H1 (cell line): ENCODE data around the gene RHOBTB1. TPM values are rescaled to one million over a fixed set of nuclear protein-coding genes. Genes with fewer than 3 reads are reported as not detected.

Experiments
- CTCF ChIA-PET: fragments of 300-600 bp; sonication (Branson Sonifier 250); formaldehyde crosslinking; loops from one replicate; lab custom pipeline; 2021; ENCODE audit not compliant: partially characterized antibody; lab: Charles Lee
- POLR2A ChIA-PET: fragments of 300-600 bp; sonication (Branson Sonifier 250); formaldehyde crosslinking; loops from one replicate; lab custom pipeline; 2021; ENCODE audit warnings: inconsistent platforms; ENCODE audit not compliant: partially characterized antibody; lab: Charles Lee
- DNase-seq, 2 experiments: peaks; one replicate each; pipeline versions ENCODE4 v3.0.0 to v3.0.0-alpha.2; 2010 to 2022; ENCODE audit warnings: low spot score in 2 of 2, low read depth in 1 of 2, mixed read lengths in 1 of 2
- FAIRE-seq: peaks from 2 replicates; lab custom pipeline; 2011; peaks lifted over from hg19 to GRCh38; lab: Jason Lieb, UNC
- H2AFZ ChIP-seq: 2 replicates; pipeline ENCODE4 v1.8.1; 2012; ENCODE audit warnings: low read length, inconsistent platforms
- H2AK5ac ChIP-seq: 2 replicates; pipeline ENCODE4 v1.6.1; 2013; ENCODE audit warnings: low read depth, low read length
- H2BK120ac ChIP-seq: replicated peaks from 2 replicates; pipeline ENCODE3; 2013; ENCODE audit warnings: low read depth, low read length, inconsistent platforms
- H2BK12ac ChIP-seq: 2 replicates; pipeline ENCODE4 v1.6.1; 2013; ENCODE audit warnings: low read depth, low read length
- H2BK15ac ChIP-seq: 2 replicates; pipeline ENCODE4 v1.6.1; 2013; ENCODE audit warnings: low read length
- H2BK20ac ChIP-seq: 2 replicates; pipeline ENCODE4 v1.6.1; 2013; ENCODE audit warnings: low read length
- H2BK5ac ChIP-seq: 2 replicates; pipeline ENCODE4 v1.6.1; 2013; ENCODE audit warnings: low read depth, low read length
- H3K14ac ChIP-seq: 2 replicates; pipeline ENCODE4 v1.6.1; 2013; ENCODE audit warnings: inconsistent platforms; ENCODE audit not compliant: insufficient read length
- H3K18ac ChIP-seq: 2 replicates; pipeline ENCODE4 v1.6.1; 2013; ENCODE audit warnings: low read length; ENCODE audit errors: extremely low read depth
- H3K23ac ChIP-seq: 2 replicates; pipeline ENCODE4 v1.6.1; 2013; ENCODE audit warnings: inconsistent platforms; ENCODE audit not compliant: insufficient read length
- H3K23me2 ChIP-seq: 2 replicates; pipeline ENCODE4 v1.6.1; 2013; ENCODE audit warnings: low read depth, low read length
- H3K27ac ChIP-seq: 2 replicates; pipeline ENCODE4 v1.6.1; 2011; ENCODE audit warnings: low read depth, low read length, inconsistent platforms
- H3K27me3 ChIP-seq, 4 experiments: replicated peaks in 1 of 4; 1 replicate in 1 of 4; 2 replicates in 3 of 4; pipeline versions ENCODE4 v1.6.1 to v1.8.1; 2011 to 2013; ENCODE audit warnings: low read length in 3 of 4, mild to moderate bottlenecking in 3 of 4, inconsistent platforms in 2 of 4, mixed read lengths in 2 of 4, moderate library complexity in 1 of 4; ENCODE audit not compliant: control insufficient read depth in 3 of 4, insufficient read depth in 3 of 4; ENCODE audit errors: extremely low read depth in 1 of 4
- H3K36me3 ChIP-seq, 4 experiments: 2 replicates each; pipeline versions ENCODE4 v1.6.1 to v1.8.1; 2011 to 2013; ENCODE audit warnings: mild to moderate bottlenecking in 4 of 4, low read length in 3 of 4, moderate library complexity in 2 of 4, control low read depth in 1 of 4, inconsistent platforms in 1 of 4; ENCODE audit not compliant: insufficient read depth in 4 of 4, control insufficient read depth in 2 of 4
- H3K4ac ChIP-seq: replicated peaks from 2 replicates; pipeline ENCODE3; 2013; ENCODE audit warnings: low read length, low read depth, mixed read lengths, inconsistent platforms; ENCODE audit not compliant: insufficient read length
- H3K4me1 ChIP-seq, 4 experiments: replicated peaks in 1 of 4; 1 replicate in 1 of 4; 2 replicates in 3 of 4; pipeline versions ENCODE4 v1.6.1 to v1.8.1; 2011 to 2013; ENCODE audit warnings: low read length in 3 of 4, inconsistent platforms in 2 of 4, mixed read lengths in 1 of 4; ENCODE audit not compliant: insufficient read depth in 4 of 4, control insufficient read depth in 3 of 4
- H3K4me2 ChIP-seq, 2 experiments: 2 replicates each; pipeline versions ENCODE4 v1.6.1 to v1.8.1; 2011 to 2013; ENCODE audit warnings: low read depth in 2 of 2, low read length in 2 of 2, control low read depth in 1 of 2, inconsistent platforms in 1 of 2, mild to moderate bottlenecking in 1 of 2; ENCODE audit not compliant: insufficient read depth in 1 of 2
- H3K4me3 ChIP-seq, 4 experiments: fragments of 200-600, 300-600 bp in 1 of 4; sonication (generic), shearing (Covaris generic), sonication (Bioruptor Twin) in 1 of 4; 2 replicates each; pipeline versions ENCODE4 v1.5.1 to v1.8.1; 2011 to 2016; ENCODE audit warnings: low read length in 4 of 4, low read depth in 3 of 4, control low read depth in 2 of 4, inconsistent platforms in 2 of 4, mild to moderate bottlenecking in 2 of 4, mixed read lengths in 1 of 4, moderate library complexity in 1 of 4; ENCODE audit not compliant: insufficient read depth in 2 of 4; ENCODE audit errors: extremely low read depth in 1 of 4
- H3K56ac ChIP-seq: replicated peaks from 2 replicates; pipeline ENCODE3; 2013; ENCODE audit warnings: low read depth, mild to moderate bottlenecking, mixed read lengths, low read length, inconsistent platforms; ENCODE audit not compliant: insufficient read length
- H3K79me1 ChIP-seq: 2 replicates; pipeline ENCODE4 v1.6.1; 2013; ENCODE audit warnings: low read depth, low read length, control low read depth
- H3K79me2 ChIP-seq, 2 experiments: 2 replicates each; pipeline versions ENCODE4 v1.6.1 to v1.8.1; 2012 to 2013; ENCODE audit warnings: low read length in 2 of 2, mild to moderate bottlenecking in 2 of 2, inconsistent platforms in 1 of 2; ENCODE audit not compliant: insufficient read depth in 2 of 2, control insufficient read depth in 1 of 2
- H3K9ac ChIP-seq, 4 experiments: replicated peaks in 1 of 4; 1 replicate in 1 of 4; 2 replicates in 3 of 4; pipeline versions ENCODE4 v1.6.1 to v1.8.1; 2011 to 2013; ENCODE audit warnings: low read depth in 3 of 4, low read length in 3 of 4, control low read depth in 2 of 4, mild to moderate bottlenecking in 2 of 4, moderate library complexity in 2 of 4, inconsistent platforms in 1 of 4; ENCODE audit errors: extremely low read depth in 1 of 4
- H3K9me3 ChIP-seq, 2 experiments: 2 replicates each; pipeline versions ENCODE4 v1.6.1 to v1.8.1; 2012 to 2013; ENCODE audit warnings: mild to moderate bottlenecking in 2 of 2, moderate library complexity in 2 of 2, control low read depth in 1 of 2, inconsistent platforms in 1 of 2, low read depth in 1 of 2, low read length in 1 of 2, mixed read lengths in 1 of 2; ENCODE audit not compliant: insufficient read depth in 2 of 2
- H4K20me1 ChIP-seq, 2 experiments: replicated peaks in 1 of 2; 2 replicates each; pipeline versions ENCODE3 to v1.8.1; 2011 to 2013; ENCODE audit warnings: inconsistent platforms in 2 of 2, low read length in 2 of 2, mild to moderate bottlenecking in 1 of 2; ENCODE audit not compliant: insufficient read depth in 2 of 2, control insufficient read depth in 1 of 2
- H4K5ac ChIP-seq: 2 replicates; pipeline ENCODE4 v1.6.1; 2013; ENCODE audit warnings: low read length, low read depth, mixed read lengths, inconsistent platforms; ENCODE audit not compliant: insufficient read length
- H4K8ac ChIP-seq: 2 replicates; pipeline ENCODE4 v1.8.0; 2013; ENCODE audit warnings: mild to moderate bottlenecking, moderate library complexity, low read length, inconsistent platforms; ENCODE audit not compliant: insufficient read depth; ENCODE audit errors: extremely low read depth
- H4K91ac ChIP-seq: replicated peaks from 2 replicates; pipeline ENCODE3; 2013; ENCODE audit warnings: low read length, mixed read lengths, inconsistent platforms; ENCODE audit not compliant: insufficient read length
- CHD1 ChIP-seq: IDR thresholded peaks from 2 replicates; pipeline ENCODE4 v1.6.1; 2012; ENCODE audit warnings: low read depth, low read length, improper control_type of control experiment
- EZH2 ChIP-seq: fragments of 200-600 bp; sonication (generic); IDR thresholded peaks from 2 replicates; pipeline ENCODE4 v1.7.1; 2012; ENCODE audit warnings: low read depth, mild to moderate bottlenecking, moderate library complexity, low read length, inconsistent platforms; ENCODE audit not compliant: severe bottlenecking
- KDM5A ChIP-seq: fragments of 200-600 bp; IDR thresholded peaks from 2 replicates; pipeline ENCODE4 v1.7.1; 2012; ENCODE audit warnings: mild to moderate bottlenecking, low read length, inconsistent platforms, mixed read lengths
- POU5F1 ChIP-seq: IDR thresholded peaks from 2 replicates; pipeline ENCODE4 v1.6.1; 2011; ENCODE audit warnings: low read depth, mild to moderate bottlenecking, low read length, moderate library complexity
- SIN3A ChIP-seq, 2 experiments: IDR thresholded peaks in 1 of 2; conservative IDR thresholded peaks in 1 of 2; 2 replicates each; pipeline ENCODE4 v1.6.1; 2011 to 2012; ENCODE audit warnings: low read length in 2 of 2, improper control_type of control experiment in 1 of 2, low read depth in 1 of 2, mild to moderate bottlenecking in 1 of 2
- SP1 ChIP-seq: IDR thresholded peaks from 2 replicates; pipeline ENCODE4 v1.6.1; 2011; ENCODE audit warnings: low read depth, low read length
- SP2 ChIP-seq: IDR thresholded peaks from 2 replicates; pipeline ENCODE4 v1.6.1; 2012; ENCODE audit warnings: mild to moderate bottlenecking, low read length, inconsistent platforms
- TBP ChIP-seq: IDR thresholded peaks from 2 replicates; pipeline ENCODE4 v1.6.1; 2011; ENCODE audit warnings: low read depth, low read length, improper control_type of control experiment
- TCF12 ChIP-seq: IDR thresholded peaks from 2 replicates; pipeline ENCODE4 v1.6.1; 2011; ENCODE audit warnings: low read depth, mild to moderate bottlenecking, low read length
- WGBS, 2 experiments: shearing (Covaris generic) in 1 of 2; methylation state at CpG; one replicate each; pipeline versions ENCODE4 v1.1.6 to v1.1.7; 2013 to 2015; ENCODE audit warnings: low lambda C conversion rate in 2 of 2, mixed read lengths in 2 of 2, inconsistent platforms in 1 of 2, low coverage in 1 of 2, missing lambda C conversion rate in 1 of 2; ENCODE audit not compliant: insufficient replicate concordance in 2 of 2, insufficient coverage in 1 of 2, insufficient read length in 1 of 2; ENCODE audit errors: extremely low coverage in 1 of 2, missing lambda C conversion rate in 1 of 2; 5-methylcytosine and 5-hydroxymethylcytosine counted together
- polyA plus RNA-seq, 7 experiments: library from polyadenylated mRNA; depleted of rRNA in 3 of 7; stranded (reverse) in 5 of 7; unstranded in 2 of 7; fragments of >200 nt in 5 of 7; fragments of 200-250 nt in 2 of 7; gene quantifications; 1 replicate in 5 of 7; 2 replicates in 1 of 7; 4 replicates in 1 of 7; pipeline versions ENCODE4 v1.2.1 to v1.2.3, GENCODE V29; 2011 to 2013; ENCODE audit warnings: missing spikeins in 2 of 7, mixed read lengths in 2 of 7
- total RNA-seq: library from RNA; stranded (reverse); fragmentation: NEBNext Ultra II Directional; extraction: Animal tissue kit (Norgen Biotek cat#: 25700); gene quantifications from 2 replicates; pipeline ENCODE4 v1.2.1, GENCODE V29; 2021
- TF ChIP-seq, protein P1 (sequence below): IDR thresholded peaks from 2 replicates; pipeline ENCODE4 v1.6.1; 2012; ENCODE audit warnings: low read length, inconsistent platforms

RHOBTB1 gene
- total and polyA plus RNA-seq, 2 of the 8 experiments (the other 6 are each of a cell fraction or from before 2014, with no cell fraction given), result 6.1 to 7.4 TPM

DNA sequence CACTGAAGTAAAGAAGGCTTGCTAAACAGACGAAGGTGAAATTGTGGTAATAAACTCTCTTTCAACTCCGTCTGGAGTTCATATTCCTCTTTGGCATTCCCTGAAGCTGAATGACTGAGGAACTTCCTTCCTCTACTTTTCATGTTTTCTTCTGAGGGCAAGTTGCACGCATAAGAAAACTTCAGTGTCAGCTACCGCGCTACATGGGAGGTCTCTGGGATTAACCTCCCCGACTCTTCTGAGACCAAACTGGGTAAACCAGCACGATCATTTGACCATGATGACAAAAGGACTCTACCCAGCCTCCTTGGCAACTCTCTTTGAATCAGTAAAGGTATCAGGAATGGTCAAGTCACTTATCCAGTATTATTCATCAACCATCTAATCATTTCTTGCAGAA lies 44.7 kb downstream of the RHOBTB1 start:
- no peak overlapping the region for H3K56ac ChIP-seq
- 90% methylated on average over 7 of the region's 7 CpGs; no CpG with 5 or more reads in 1 of the 2 experiments for WGBS, 2 experiments
- no peak overlapping the region for H3K14ac ChIP-seq
- H3K9me3 ChIP-seq, result no peaks in the 10 kb centered on the region
- no peak overlapping the region for H3K4me3 ChIP-seq
- H3K4me1 ChIP-seq, result no peaks in the 10 kb centered on the region
- no peak overlapping the region for H2BK15ac ChIP-seq
- no peak overlapping the region for H3K23ac ChIP-seq
- no peak overlapping the region for H3K9ac ChIP-seq
- no peak overlapping the region for H4K8ac ChIP-seq
- H3K36me3 ChIP-seq, result no peaks in the 10 kb centered on the region; a peak in 1 of 8 replicates
- H2AK5ac ChIP-seq, result no peak overlapping the region
- H2AFZ ChIP-seq, result no peak overlapping the region
- no peaks in the 10 kb centered on the region for H3K79me2 ChIP-seq
- H2BK20ac ChIP-seq, result no peak overlapping the region
- H3K23me2 ChIP-seq, result no peaks in the 10 kb centered on the region
- H2BK120ac ChIP-seq, result no peak overlapping the region
- no peak for FAIRE-seq
- H3K4me2 ChIP-seq, result no peak overlapping the region
- no peak overlapping the region for H4K91ac ChIP-seq
- TF ChIP-seq, protein P1, sequence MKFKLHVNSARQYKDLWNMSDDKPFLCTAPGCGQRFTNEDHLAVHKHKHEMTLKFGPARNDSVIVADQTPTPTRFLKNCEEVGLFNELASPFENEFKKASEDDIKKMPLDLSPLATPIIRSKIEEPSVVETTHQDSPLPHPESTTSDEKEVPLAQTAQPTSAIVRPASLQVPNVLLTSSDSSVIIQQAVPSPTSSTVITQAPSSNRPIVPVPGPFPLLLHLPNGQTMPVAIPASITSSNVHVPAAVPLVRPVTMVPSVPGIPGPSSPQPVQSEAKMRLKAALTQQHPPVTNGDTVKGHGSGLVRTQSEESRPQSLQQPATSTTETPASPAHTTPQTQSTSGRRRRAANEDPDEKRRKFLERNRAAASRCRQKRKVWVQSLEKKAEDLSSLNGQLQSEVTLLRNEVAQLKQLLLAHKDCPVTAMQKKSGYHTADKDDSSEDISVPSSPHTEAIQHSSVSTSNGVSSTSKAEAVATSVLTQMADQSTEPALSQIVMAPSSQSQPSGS, result no peak
- TF ChIP-seq TBP (no peak), EZH2 (no peak), SIN3A (conservative IDR thresholded peaks at IDR 0.05 in 1 of 2, IDR thresholded peaks at IDR 0.05 in 1 of 2; ENCODE audit: low read depth in 1 of 2, low read length in 2 of 2) (no peak), TCF12 (no peak), SP2 (no peak), SP1 (no peak), POU5F1 (no peak), KDM5A (no peak), CHD1 (no peak)
- H3K4ac ChIP-seq, result no peak overlapping the region
- H4K5ac ChIP-seq, result no peak overlapping the region
- POLR2A ChIA-PET, result no interaction called here
- no peak overlapping the region for H2BK5ac ChIP-seq
- H3K18ac ChIP-seq, result no peak overlapping the region
- CTCF ChIA-PET, result no interaction called here
- H2BK12ac ChIP-seq, result no peak overlapping the region
- no peaks in the 10 kb centered on the region for H3K27me3 ChIP-seq
- DNase-seq, result no peak
- H3K27ac ChIP-seq, result no peak overlapping the region
- no peaks in the 10 kb centered on the region for H4K20me1 ChIP-seq
- H3K79me1 ChIP-seq, result no peaks in the 10 kb centered on the region
